ENCODE results near the gene CHRNA9. TPM values are rescaled to one million over a fixed set of nuclear protein-coding genes. Genes with fewer than 3 reads are reported as not detected.

CHRNA9 gene
- total RNA-seq, 2 donors from 2014 or later: not detected

DNA sequence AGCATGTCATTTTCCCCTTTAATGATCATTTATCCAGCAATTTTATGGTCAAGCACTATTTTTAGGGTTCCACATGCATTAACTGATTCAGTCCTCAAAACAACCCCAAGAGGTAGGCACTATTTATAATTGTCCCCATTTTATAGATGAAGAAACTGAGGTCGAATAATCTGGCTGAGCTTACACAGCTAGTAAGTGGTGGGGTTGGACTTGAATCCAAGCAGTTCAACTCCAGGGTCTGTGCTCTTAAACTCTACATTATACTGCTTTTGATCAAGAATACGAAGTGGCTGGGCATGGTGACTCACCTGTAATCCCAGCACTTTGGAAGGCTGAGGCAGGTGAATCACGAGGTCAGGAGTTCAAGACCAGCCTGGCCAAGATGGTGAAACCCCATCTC lies 3.2 kb upstream of the CHRNA9 start:
- Mint-ChIP-seq H3K4me3 (no peak overlapping the region), H3K27me3 (peaks cover 48% of the 10 kb centered on the region), H3K4me1 (peaks cover 2% of the 10 kb centered on the region), H3K36me3 (ENCODE audit: low read depth) (peaks cover 4% of the 10 kb centered on the region), H3K27ac (no peak overlapping the region)
- no peaks in the 10 kb centered on the region for H3K9me3 ChIP-seq (ENCODE audit: control insufficient read depth, low read length, poor library complexity, severe bottlenecking)
- DNase-seq (no peak), ATAC-seq (no peak)

DNA sequence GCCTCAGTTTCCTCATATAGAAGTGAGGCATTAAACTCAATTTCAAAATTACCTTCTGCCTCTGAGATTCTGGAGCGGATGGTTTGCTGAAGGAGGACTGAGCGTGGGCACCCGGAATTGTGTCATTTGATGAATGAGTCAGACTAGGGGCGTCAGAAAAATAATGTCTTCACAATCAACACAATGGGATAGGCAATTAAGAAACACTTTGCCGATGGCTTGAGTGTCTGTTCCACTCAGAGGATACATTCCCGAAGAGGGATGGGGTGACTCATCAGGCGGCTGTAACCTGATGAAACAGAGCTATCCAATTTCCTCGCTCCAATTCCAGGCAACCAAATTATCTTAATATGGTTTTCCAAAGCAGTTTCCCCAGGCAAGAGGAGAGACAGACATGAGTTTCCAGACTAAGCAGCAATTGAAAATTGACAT lies 1.2 kb upstream of the CHRNA9 start:
- Mint-ChIP-seq H3K4me1 (peaks cover 2% of the 10 kb centered on the region), H3K27me3 (peaks cover 34% of the 10 kb centered on the region), H3K36me3 (ENCODE audit: low read depth) (no peaks in the 10 kb centered on the region), H3K27ac (no peak overlapping the region), H3K4me3 (no peak overlapping the region)
- no peaks in the 10 kb centered on the region for H3K9me3 ChIP-seq (ENCODE audit: control insufficient read depth, low read length, poor library complexity, severe bottlenecking)
- DNase-seq (no peak), ATAC-seq (no peak)

DNA sequence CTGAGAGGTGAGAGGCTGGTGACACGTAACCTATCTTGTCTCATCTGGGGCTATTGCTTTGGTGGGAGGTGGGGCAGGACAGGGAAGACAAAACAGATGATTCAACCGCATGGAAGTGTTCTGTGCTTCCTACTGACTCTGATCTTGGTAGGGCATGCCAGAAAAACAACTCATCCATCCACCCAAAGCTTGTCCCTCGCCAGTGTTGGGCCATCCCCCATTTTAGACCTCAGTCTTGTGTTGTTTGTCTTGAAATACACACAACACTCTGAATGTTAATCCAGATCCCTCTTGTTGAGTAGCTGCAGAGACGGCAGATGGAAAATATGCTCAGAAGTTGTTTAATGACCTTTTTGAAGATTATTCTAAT lies 377 bp downstream of the CHRNA9 start:
- H3K9me3 ChIP-seq (ENCODE audit: control insufficient read depth, low read length, poor library complexity, severe bottlenecking): no peaks in the 10 kb centered on the region
- H3K27ac Mint-ChIP-seq: no peak overlapping the region
- no peak for DNase-seq

DNA sequence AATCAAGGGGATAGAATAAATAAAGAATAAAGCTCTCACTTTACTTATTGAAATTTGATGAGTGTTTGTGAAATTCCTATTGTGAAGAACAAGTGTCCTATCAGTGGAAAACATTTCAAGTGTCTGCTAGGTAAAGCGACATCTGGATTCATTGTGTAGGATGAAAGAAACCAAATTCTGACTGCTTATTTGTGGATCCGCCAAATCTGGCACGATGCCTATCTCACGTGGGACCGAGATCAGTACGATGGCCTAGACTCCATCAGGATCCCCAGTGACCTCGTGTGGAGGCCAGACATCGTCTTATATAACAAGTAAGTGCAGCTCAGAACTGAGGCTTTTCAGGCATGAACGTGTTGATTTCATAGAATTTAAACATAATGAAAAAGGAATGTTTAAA lies 1.9 kb downstream of the CHRNA9 start:
- Mint-ChIP-seq H3K4me3 (no peak overlapping the region), H3K27ac (no peak overlapping the region), H3K4me1 (peaks cover 2% of the 10 kb centered on the region), H3K36me3 (ENCODE audit: low read depth) (no peaks in the 10 kb centered on the region), H3K27me3 (peaks cover 17% of the 10 kb centered on the region)
- no peaks in the 10 kb centered on the region for H3K9me3 ChIP-seq (ENCODE audit: control insufficient read depth, low read length, poor library complexity, severe bottlenecking)
- no peak for ATAC-seq
- DNase-seq: no peak

More for the DNA sequence above, 377 bp downstream of the CHRNA9 start:
- Mint-ChIP-seq H3K27me3 (peaks cover 26% of the 10 kb centered on the region), H3K36me3 (ENCODE audit: low read depth) (no peaks in the 10 kb centered on the region), H3K4me1 (peaks cover 2% of the 10 kb centered on the region), H3K4me3 (no peak overlapping the region)
- no peak for ATAC-seq

DNA sequence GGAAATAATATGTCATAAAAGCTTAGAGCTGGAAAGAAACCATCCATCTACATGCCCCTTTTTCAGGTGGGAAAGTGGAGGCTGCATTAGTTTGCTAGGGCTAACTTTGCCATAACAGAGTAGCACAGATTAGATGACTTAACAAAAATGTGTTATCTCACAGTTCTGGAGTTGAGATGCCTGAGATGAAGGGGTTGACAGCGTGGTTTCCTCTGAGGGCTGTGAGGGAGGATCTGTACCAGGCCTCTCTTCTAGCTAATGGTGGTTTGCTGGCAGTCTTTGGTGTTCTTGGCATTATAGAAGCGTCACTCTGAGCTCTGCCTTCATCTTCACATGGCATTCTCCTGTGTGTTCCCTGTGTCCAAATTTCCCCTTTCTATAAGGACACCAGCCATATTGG lies 2.4 kb downstream of the CHRNA9 start:
- H3K27me3 Mint-ChIP-seq: peaks cover 17% of the 10 kb centered on the region
- no peak for ATAC-seq
- peak overlapping the region; percentile 8 for H3K27ac Mint-ChIP-seq
- H3K9me3 ChIP-seq (ENCODE audit: control insufficient read depth, low read length, poor library complexity, severe bottlenecking): no peaks in the 10 kb centered on the region
- no peak overlapping the region for H3K4me3 Mint-ChIP-seq
- no peaks in the 10 kb centered on the region for H3K36me3 Mint-ChIP-seq (ENCODE audit: low read depth)
- H3K4me1 Mint-ChIP-seq: peaks cover 2% of the 10 kb centered on the region
- DNase-seq: no peak

DNA sequence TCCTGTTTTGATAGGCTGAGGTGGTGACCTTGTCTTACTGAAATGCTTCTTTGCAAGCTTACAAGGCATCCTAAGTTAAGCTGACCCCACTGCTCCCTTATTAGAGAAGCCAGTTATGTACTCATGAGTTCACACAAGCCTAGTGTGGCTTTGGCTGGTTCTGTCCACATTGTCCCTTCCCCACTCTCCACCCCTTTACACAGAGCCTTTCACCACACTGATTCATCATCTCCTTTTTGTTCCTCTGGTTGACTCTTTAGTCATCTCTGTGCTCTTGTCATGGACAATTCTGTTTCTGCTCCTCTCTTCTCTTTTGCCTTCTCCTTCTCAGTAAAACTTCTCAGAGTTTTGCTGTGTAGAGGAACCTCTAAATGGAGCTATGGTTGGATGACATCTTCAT lies 4.9 kb downstream of the CHRNA9 start:
- no peaks in the 10 kb centered on the region for H3K9me3 ChIP-seq (ENCODE audit: control insufficient read depth, low read length, poor library complexity, severe bottlenecking)
- peaks cover 2% of the 10 kb centered on the region for H3K4me1 Mint-ChIP-seq
- no peak for ATAC-seq

DNA sequence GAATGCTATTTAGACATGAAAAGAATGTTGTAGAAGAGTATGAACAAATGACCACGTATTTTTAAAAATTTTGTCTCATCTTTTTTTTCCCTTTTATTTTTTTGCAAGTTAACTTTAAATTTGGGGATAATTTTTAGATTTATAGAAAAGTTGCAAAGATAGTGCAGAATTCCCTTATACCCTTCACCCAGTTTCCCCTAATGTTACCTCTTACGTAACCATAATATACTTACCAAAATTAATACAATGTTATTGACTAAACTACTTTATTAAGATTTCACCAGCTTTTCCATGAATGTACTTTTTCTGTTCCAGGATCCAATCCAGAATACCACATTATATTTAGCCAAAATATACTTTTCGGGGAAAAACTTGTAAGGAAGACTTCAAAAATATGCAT lies 12.3 kb downstream of the CHRNA9 start:
- Mint-ChIP-seq H3K4me1 (no peaks in the 10 kb centered on the region), H3K36me3 (ENCODE audit: low read depth) (no peaks in the 10 kb centered on the region), H3K27me3 (no peaks in the 10 kb centered on the region), H3K27ac (no peak overlapping the region), H3K4me3 (no peak overlapping the region)
- ATAC-seq (no peak), DNase-seq (no peak)
- no peaks in the 10 kb centered on the region for H3K9me3 ChIP-seq (ENCODE audit: control insufficient read depth, low read length, poor library complexity, severe bottlenecking)

More for the DNA sequence above, 4.9 kb downstream of the CHRNA9 start:
- no peak overlapping the region for H3K4me3 Mint-ChIP-seq
- peaks cover 9% of the 10 kb centered on the region for H3K27me3 Mint-ChIP-seq
- H3K27ac Mint-ChIP-seq: no peak overlapping the region
- H3K36me3 Mint-ChIP-seq (ENCODE audit: low read depth): no peaks in the 10 kb centered on the region
- no peak for DNase-seq

DNA sequence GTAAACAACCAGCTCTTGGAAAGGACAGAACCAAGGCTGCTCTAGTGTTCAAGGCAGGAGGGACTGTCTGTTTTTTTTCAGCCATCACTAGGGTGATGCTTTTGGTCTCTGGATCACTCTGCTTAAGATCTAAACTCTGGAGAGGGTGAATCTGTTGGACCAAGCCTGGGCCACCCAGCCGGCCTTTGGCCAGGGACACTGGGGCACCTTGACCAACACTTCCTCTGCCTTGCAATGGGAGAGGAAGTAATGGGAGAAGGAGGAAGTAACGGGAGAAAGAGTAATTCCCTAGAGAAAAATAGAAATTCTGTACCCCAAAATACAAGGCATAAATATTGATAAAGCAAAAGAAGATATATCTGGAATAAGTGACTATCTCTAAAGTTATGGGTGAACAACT lies 12.9 kb downstream of the CHRNA9 start:
- ATAC-seq (no peak), DNase-seq (no peak)
- no peaks in the 10 kb centered on the region for H3K27me3 Mint-ChIP-seq
- H3K27ac Mint-ChIP-seq: no peak overlapping the region
- H3K9me3 ChIP-seq (ENCODE audit: control insufficient read depth, low read length, poor library complexity, severe bottlenecking): no peaks in the 10 kb centered on the region
- H3K4me3 Mint-ChIP-seq: no peak overlapping the region
- no peaks in the 10 kb centered on the region for H3K36me3 Mint-ChIP-seq (ENCODE audit: low read depth)
- H3K4me1 Mint-ChIP-seq: no peaks in the 10 kb centered on the region

DNA sequence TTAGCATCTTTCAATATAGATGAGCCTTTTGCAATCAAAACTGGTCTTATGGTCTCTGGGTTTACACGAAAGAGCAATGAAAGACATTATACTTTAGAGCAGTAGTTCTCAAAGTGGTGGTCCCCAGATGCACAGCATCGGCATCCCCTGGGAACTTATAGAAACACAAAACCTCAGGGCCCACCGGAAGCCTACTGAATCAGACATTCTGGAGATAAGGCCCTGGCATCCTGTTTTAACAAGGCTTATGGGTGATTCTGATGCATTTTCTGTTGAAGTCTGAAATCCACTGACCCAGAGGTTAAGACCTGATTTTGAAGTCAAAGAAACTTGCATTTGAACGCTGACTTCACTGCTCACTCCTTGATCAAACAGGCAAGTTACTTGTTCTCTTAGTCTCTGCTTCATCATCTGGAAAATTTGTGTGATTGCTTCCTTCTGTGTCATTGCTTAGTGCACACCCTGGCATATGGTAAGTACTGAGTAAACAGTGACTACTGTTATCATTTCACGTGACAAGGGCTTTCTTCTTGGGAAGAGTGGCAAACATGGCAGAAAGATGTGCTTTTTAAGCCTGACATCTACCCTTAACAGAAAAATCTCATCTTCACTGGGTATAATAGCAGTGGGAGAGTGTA lies 14.5 kb downstream of the CHRNA9 start:
- no peaks in the 10 kb centered on the region for H3K9me3 ChIP-seq (ENCODE audit: control insufficient read depth, low read length, poor library complexity, severe bottlenecking)
- ATAC-seq (no peak), DNase-seq (no peak)
- peaks cover 3% of the 10 kb centered on the region for H3K36me3 Mint-ChIP-seq (ENCODE audit: low read depth)
- H3K4me1 Mint-ChIP-seq: no peaks in the 10 kb centered on the region
- no peak overlapping the region for H3K27ac Mint-ChIP-seq
- no peak overlapping the region for H3K4me3 Mint-ChIP-seq
- H3K27me3 Mint-ChIP-seq: peaks cover 8% of the 10 kb centered on the region

DNA sequence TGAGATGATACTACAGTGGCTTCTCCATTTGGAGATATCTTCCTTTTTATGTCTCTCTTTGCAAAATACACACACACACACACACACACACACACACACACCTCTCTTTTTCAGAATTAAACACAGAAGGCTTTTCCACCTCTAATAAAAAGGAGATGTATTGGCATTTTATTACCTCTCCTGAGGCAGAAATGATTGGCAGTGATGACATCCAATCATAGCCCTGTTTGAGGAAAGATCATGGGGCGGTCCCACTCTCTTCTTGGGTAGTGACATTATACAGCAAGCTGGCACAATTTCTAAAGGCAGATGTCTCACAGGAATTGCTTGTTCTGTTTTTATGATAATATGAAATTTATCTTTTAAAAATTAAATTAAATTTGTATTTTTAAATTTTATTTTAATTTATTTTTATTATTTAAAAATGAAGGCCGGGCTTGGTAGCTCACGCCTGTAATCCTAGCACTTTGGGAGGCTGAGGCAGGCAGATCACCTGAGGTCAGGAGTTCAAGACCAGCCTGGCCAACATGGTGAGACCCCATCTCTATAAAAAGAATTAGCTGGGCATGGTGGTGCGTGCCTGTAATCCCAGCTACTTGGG lies 15.6 kb downstream of the CHRNA9 start:
- no peaks in the 10 kb centered on the region for H3K9me3 ChIP-seq (ENCODE audit: control insufficient read depth, low read length, poor library complexity, severe bottlenecking)
- no peak overlapping the region for H3K4me3 Mint-ChIP-seq
- H3K4me1 Mint-ChIP-seq: no peaks in the 10 kb centered on the region
- DNase-seq: no peak
- H3K36me3 Mint-ChIP-seq (ENCODE audit: low read depth): peaks cover 3% of the 10 kb centered on the region
- no peak for ATAC-seq
- H3K27ac Mint-ChIP-seq: no peak overlapping the region
- H3K27me3 Mint-ChIP-seq: peaks cover 8% of the 10 kb centered on the region

DNA sequence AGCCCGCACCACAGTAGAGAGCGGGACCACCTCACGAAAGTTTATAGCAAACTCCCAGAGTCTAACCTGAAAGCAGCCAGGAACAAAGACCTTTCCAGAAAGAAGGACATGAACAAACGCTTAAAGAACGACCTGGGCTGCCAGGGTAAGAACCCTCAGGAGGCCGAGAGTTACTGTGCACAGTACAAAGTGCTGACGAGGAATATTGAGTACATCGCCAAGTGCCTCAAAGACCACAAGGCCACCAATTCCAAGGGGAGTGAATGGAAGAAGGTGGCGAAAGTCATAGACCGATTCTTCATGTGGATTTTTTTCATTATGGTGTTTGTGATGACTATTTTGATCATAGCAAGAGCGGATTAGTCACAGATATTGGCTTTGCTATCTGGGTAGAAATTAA lies 19.0 kb downstream of the CHRNA9 start:
- ATAC-seq (no peak), DNase-seq (no peak)
- peaks cover 3% of the 10 kb centered on the region for H3K4me1 Mint-ChIP-seq
- peaks cover 3% of the 10 kb centered on the region for H3K36me3 Mint-ChIP-seq (ENCODE audit: low read depth)
- H3K27me3 Mint-ChIP-seq: peaks cover 8% of the 10 kb centered on the region
- H3K4me3 Mint-ChIP-seq: no peak overlapping the region
- H3K27ac Mint-ChIP-seq: no peak overlapping the region
- no peaks in the 10 kb centered on the region for H3K9me3 ChIP-seq (ENCODE audit: control insufficient read depth, low read length, poor library complexity, severe bottlenecking)

DNA sequence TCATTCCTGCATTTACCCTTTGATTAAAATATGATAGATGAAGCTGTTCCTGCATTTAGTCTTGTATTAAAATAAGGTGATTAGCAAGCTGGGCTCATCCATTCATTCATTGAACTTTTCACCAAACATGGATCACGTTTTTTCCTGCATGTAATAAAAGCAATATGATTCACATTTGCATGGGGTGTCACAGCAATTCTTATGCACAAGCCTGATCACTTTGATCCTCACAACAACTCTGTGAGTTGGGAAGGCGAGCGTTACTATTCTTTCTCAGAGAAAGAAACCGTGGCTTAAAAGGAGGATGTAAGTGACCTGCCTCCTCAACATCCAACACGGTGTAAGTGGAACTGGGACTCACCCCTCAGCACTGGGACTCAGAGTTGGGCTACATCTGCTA lies 20.0 kb downstream of the CHRNA9 start:
- peaks cover 3% of the 10 kb centered on the region for H3K4me1 Mint-ChIP-seq
- peaks cover 8% of the 10 kb centered on the region for H3K27me3 Mint-ChIP-seq
- no peak overlapping the region for H3K27ac Mint-ChIP-seq
- H3K36me3 Mint-ChIP-seq (ENCODE audit: low read depth): peaks cover 3% of the 10 kb centered on the region
- no peak overlapping the region for H3K4me3 Mint-ChIP-seq
- no peaks in the 10 kb centered on the region for H3K9me3 ChIP-seq (ENCODE audit: control insufficient read depth, low read length, poor library complexity, severe bottlenecking)
- no peak for ATAC-seq
- no peak for DNase-seq

DNA sequence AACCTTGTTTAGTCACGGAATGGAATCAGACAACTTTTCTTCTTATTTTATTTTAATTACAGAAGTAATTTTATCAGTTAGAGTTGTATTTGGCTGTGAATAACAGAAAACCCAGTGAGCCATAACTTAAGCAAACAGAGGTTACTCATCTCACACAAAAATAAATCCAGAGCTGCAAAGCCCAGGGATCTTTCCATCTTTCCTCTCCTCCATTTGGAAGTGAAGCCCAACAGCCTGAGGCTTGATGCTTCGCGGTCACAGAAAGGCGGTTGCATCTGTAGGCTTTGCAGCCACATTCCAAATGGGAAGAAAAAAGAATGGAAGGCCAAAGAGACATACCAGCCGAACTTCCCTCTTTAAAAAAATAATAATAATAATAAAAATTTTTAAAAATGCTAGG lies 22.6 kb downstream of the CHRNA9 start:
- Mint-ChIP-seq H3K36me3 (ENCODE audit: low read depth) (peaks cover 3% of the 10 kb centered on the region), H3K4me3 (no peak overlapping the region), H3K27me3 (peaks cover 12% of the 10 kb centered on the region), H3K4me1 (peaks cover 3% of the 10 kb centered on the region), H3K27ac (no peak overlapping the region)
- DNase-seq: no peak
- no peak for ATAC-seq
- no peaks in the 10 kb centered on the region for H3K9me3 ChIP-seq (ENCODE audit: control insufficient read depth, low read length, poor library complexity, severe bottlenecking)

DNA sequence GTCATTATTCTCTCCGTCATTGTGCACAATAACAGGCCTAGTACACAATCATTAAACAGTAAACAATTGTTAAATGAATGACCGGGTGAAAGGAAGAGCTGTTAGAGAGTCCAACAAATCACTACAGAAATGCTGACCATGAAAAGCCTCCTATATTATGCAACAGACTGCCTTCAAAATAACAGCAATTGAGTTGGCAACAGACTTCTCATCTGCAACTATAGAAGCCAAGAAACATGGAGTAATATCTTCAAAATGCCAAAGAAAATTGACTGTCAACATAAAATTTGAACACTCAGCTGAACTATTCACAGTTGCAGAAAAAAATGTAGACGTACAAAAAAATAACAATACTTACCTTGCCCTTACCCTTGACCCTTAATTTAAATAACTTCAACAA lies 26.2 kb downstream of the CHRNA9 start:
- H3K9me3 ChIP-seq (ENCODE audit: control insufficient read depth, low read length, poor library complexity, severe bottlenecking): no peaks in the 10 kb centered on the region
- Mint-ChIP-seq H3K27ac (no peak overlapping the region), H3K36me3 (ENCODE audit: low read depth) (peaks cover 2% of the 10 kb centered on the region), H3K4me1 (peaks cover 8% of the 10 kb centered on the region), H3K27me3 (peaks cover 16% of the 10 kb centered on the region), H3K4me3 (no peak overlapping the region)
- no peak for DNase-seq
- ATAC-seq: no peak

Data from T-helper 17 cell (primary cell).